Measurements from ENCODE around the gene GRAP2. TPM values are rescaled to one million over a fixed set of nuclear protein-coding genes. Genes with fewer than 3 reads are reported as not detected.
"Not testable (repeated sequence)": the region's sequence is repeated elsewhere in the genome, so short reads cannot be mapped to it uniquely, and the experiment has no call there.

The GRAP2 gene
- total RNA-seq, 3 donors from 2014 or later, result 3.4 to 5.5 (median 4.2) TPM

DNA sequence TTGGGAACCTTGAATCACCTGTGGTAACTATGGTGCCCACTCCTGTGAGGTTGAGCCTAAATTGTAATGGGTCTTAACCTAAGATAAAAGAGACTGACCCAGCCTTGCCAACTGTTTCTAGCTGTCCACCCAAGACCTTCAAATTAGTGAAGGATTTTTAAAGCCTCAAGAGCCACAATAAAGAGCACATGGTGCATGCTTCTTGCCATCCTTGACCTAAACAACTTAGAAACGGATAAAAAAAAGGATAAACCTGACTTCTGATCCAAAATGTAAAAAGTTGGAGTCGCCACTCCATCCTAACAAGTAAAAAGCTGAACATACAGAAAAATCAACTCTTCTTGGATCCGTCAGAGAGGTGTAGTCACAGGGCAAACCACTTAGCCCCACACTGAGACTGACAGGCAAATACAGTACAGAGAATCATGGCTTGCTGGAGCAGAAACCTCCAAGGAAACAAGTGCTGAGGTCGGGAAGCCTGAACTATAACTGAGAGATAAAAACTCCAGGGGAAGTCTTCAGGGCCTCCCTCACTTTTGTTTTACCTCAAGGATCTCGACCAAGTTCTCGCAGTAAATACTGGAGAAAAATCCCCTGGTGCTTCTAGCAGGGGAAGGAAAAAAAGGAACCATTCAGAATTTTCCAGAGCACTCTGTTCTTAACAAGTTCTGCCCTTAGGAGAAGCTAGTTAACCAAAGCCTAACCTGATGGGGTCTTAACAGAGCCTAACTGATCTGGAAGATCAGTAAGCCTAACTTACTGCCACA lies 23.6 kb upstream of the GRAP2 start:
- Histone ChIP-seq H3K4me1 (ENCODE audit: low read depth) (no peaks in the 10 kb centered on the region), H3K36me3 (ENCODE audit: low read depth) (no peaks in the 10 kb centered on the region), H3K4me3 (no peak overlapping the region), H3K9me3 (no peaks in the 10 kb centered on the region)
- TF ChIP-seq, protein P1, sequence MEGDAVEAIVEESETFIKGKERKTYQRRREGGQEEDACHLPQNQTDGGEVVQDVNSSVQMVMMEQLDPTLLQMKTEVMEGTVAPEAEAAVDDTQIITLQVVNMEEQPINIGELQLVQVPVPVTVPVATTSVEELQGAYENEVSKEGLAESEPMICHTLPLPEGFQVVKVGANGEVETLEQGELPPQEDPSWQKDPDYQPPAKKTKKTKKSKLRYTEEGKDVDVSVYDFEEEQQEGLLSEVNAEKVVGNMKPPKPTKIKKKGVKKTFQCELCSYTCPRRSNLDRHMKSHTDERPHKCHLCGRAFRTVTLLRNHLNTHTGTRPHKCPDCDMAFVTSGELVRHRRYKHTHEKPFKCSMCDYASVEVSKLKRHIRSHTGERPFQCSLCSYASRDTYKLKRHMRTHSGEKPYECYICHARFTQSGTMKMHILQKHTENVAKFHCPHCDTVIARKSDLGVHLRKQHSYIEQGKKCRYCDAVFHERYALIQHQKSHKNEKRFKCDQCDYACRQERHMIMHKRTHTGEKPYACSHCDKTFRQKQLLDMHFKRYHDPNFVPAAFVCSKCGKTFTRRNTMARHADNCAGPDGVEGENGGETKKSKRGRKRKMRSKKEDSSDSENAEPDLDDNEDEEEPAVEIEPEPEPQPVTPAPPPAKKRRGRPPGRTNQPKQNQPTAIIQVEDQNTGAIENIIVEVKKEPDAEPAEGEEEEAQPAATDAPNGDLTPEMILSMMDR (IDR thresholded peaks at IDR 0.05), result no peak
- intact Hi-C loops (cut with DNase I, micrococcal nuclease), result no loop called here
- no peak for DNase-seq
- ATAC-seq, result no peak

DNA sequence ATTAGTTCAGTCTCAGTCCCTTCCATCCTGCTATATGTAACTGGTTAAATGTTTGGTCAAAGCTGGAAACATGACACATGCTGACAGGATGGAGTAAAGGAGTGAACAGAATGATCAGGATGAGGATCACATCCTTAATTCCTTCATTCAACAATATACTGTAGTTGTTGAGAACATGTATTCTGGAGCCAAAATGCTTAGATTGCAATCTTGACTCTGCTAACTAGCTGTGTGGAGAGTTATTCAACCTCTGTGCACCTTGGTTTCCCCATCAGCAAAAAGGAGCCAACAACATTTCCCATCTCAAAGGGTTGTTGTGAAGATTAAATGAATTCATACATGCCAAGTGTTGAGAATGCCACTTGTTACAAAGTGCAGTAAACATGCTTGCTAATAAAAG lies 20.2 kb upstream of the GRAP2 start:
- ATAC-seq, result no peak
- H3K4me3 ChIP-seq, result no peak overlapping the region

DNA sequence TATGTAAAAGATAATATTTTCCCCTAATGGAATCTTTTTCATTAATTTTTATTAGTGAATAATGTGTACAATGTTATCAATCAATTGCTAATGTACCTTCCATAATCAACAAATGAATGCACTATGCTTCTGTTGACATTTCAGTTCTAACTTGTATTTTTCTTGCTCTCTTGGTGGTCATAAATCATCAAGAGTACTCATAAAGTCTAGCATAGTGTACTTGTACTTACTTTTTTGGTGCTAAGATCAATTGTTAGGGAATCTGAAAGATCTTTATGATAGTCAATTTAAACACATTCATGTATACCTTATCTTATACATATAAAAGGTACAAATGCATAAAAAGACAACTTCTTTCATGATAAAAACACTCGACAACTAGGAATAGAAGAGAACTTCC lies 17.8 kb upstream of the GRAP2 start:
- TF ChIP-seq, protein P1 (IDR thresholded peaks at IDR 0.05), result no peak
- H3K9me3 ChIP-seq, result no peaks in the 10 kb centered on the region
- H3K36me3 ChIP-seq (ENCODE audit: low read depth), result no peaks in the 10 kb centered on the region
- DNase-seq, result no peak
- no peak for ATAC-seq
- intact Hi-C loops (cut with DNase I, micrococcal nuclease), result no loop called here
- H3K4me3 ChIP-seq, result no peak overlapping the region
- no peaks in the 10 kb centered on the region for H3K4me1 ChIP-seq (ENCODE audit: low read depth)

More for the DNA sequence above, 20.2 kb upstream of the GRAP2 start:
- no peaks in the 10 kb centered on the region for H3K4me1 ChIP-seq (ENCODE audit: low read depth)
- DNase-seq, result no peak
- TF ChIP-seq, protein P1 (IDR thresholded peaks at IDR 0.05), result no peak
- intact Hi-C loops (cut with DNase I, micrococcal nuclease), result no loop called here
- no peaks in the 10 kb centered on the region for H3K36me3 ChIP-seq (ENCODE audit: low read depth)
- no peaks in the 10 kb centered on the region for H3K9me3 ChIP-seq

DNA sequence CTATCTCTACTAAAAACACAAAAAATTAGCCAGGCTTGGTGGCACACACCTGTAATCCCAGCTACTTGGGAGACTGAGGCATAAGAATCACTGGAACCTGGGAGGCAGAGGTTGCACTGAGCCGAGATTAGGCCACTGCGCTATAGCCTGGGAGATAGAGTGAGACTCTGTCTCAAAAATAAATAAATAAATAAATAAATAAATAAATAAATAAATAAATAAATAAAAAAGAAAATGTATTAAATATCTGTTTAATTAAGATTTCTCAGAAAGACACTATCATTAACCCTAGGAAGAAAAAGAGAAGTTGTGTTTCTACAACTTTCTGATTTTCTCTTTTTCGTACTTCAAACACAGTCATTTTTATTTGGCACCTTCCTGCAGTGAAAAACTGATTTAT lies 11.0 kb upstream of the GRAP2 start:
- H3K9me3 ChIP-seq; H3K4me3 ChIP-seq; DNase-seq; H3K4me1 ChIP-seq (ENCODE audit: low read depth); ATAC-seq; intact Hi-C loops (cut with DNase I, micrococcal nuclease); H3K36me3 ChIP-seq (ENCODE audit: low read depth): not testable (repeated sequence)

DNA sequence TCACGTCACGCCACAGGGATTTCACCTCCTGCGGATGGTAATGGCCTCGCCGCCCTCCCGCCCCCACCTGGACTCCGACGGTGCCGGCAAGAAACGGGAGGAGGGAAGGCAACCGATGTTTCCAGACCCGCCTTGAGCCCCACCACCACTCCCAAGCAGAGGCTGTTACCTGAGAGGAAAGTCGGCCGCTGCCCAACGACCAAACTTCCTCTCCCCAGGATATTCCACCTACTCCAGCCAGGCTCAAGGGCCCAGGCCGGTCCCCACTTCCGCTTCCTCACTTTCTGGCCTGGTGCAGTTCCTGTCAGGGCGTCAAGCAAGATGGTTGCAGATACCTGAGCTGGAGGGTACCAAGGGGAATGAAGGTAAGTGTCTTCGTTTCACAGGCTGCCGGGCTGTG lies 7.4 kb upstream of the GRAP2 start, which contains the start of gene ENTHD1:
Gene ENTHD1, minus strand, starts transcription at position 235 of the 400 bp plus-strand sequence. CDS start 6,012 bp downstream, outside the sequence.
- TF ChIP-seq, protein P1 (IDR thresholded peaks at IDR 0.05), result no peak
- intact Hi-C loops (cut with DNase I, micrococcal nuclease), result no loop called here
- no peak within 1 kb of the TSS for H3K4me3 ChIP-seq
- DNase-seq (no peak), ATAC-seq (no peak)
- no peaks in the 10 kb centered on the region for H3K4me1 ChIP-seq (ENCODE audit: low read depth)
- H3K9me3 ChIP-seq, result no peaks in the 10 kb centered on the region
- H3K36me3 ChIP-seq (ENCODE audit: low read depth), result no peaks in the 10 kb centered on the region

DNA sequence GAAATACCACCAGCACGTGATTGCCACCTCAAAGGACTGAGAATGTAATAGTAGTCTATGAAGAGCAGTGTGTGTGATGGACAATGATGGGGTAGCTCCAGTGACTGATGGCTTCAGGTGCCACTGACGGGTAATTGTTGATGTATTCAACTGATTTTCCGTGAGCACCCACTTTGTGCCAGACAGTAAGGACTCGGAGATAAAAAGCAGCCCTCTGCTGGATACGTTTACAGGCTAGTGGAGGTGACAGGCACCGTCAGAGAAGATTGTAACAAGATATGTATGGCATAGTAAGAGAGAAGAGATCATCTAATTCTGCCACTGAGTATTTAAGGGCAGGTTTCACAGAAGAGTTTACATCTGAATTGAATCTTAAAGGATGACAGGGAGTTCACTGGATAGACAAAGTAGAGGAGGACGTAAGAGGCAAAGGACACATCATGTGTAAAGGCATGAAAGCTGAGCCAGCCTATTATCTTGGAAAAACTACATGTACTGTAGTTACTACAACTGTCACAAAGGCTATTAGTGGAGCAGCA lies 6.3 kb upstream of the GRAP2 start:
- Histone ChIP-seq H3K4me3 (no peak overlapping the region), H3K4me1 (ENCODE audit: low read depth) (no peaks in the 10 kb centered on the region), H3K9me3 (no peaks in the 10 kb centered on the region), H3K36me3 (ENCODE audit: low read depth) (no peaks in the 10 kb centered on the region)
- TF ChIP-seq, protein P1 (IDR thresholded peaks at IDR 0.05), result no peak
- DNase-seq (no peak), ATAC-seq (no peak)
- intact Hi-C loops (cut with DNase I, micrococcal nuclease), result no loop called here

Measured in mucosa of descending colon (tissue), 3 donors.